Lower leg skin (tissue), 3 donors: ENCODE measurements around the gene FAM9A.

Experiments
- CTCF ChIP-seq, 3 donors: fragments of 450-650 bp; IDR thresholded peaks; one replicate each; pipeline ENCODE4 v1.5.1; 2016; ENCODE audit warnings: antibody characterized with exemption in 3 of 3, mild to moderate bottlenecking in 3 of 3, moderate library complexity in 2 of 3
- POLR2A ChIP-seq, 2 donors: fragments of 450-650 bp; IDR thresholded peaks; one replicate each; pipeline ENCODE4 v1.6.1; 2016 to 2017; ENCODE audit warnings: antibody characterized with exemption in 2 of 2, mild to moderate bottlenecking in 1 of 2, moderate library complexity in 1 of 2

GRCh38 chrX:8748855-8749254 lies 52.3 kb downstream of the FAM9A start:
- TF ChIP-seq CTCF (IDR thresholded peaks at IDR 0.05) (no peak), POLR2A (IDR thresholded peaks at IDR 0.05) (no peak)
